ENCODE data around the gene CLEC4C.
"Not testable (repeated sequence)": the region's sequence is repeated elsewhere in the genome, so short reads cannot be mapped to it uniquely, and the experiment has no call there.

The CLEC4C gene, protein sequence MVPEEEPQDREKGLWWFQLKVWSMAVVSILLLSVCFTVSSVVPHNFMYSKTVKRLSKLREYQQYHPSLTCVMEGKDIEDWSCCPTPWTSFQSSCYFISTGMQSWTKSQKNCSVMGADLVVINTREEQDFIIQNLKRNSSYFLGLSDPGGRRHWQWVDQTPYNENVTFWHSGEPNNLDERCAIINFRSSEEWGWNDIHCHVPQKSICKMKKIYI

DNA sequence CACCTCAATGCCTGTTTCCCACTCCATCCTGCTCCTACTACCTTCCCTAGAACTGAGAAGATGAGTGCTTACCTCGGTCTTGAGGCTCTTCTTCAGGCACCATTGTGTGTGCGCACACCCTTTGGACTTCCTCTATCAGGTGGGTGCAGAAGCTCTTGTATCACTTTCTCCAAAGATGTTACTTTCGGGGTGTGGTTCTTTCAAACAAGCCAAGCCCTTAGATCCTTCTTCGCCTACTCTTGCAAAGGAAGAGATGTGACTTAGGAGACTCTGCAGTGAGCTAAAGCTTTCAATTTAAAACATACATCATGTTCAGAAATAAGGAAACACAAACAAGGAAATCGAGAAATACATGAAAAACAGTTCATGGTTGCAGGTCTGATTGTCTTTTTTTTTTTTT, at the start of gene CLEC4C:
TSS of gene CLEC4C (minus strand) at position 130 of the 400 bp plus-strand sequence. CDS start at position 103, 27 bp downstream.
- no peak for DNase-seq

DNA sequence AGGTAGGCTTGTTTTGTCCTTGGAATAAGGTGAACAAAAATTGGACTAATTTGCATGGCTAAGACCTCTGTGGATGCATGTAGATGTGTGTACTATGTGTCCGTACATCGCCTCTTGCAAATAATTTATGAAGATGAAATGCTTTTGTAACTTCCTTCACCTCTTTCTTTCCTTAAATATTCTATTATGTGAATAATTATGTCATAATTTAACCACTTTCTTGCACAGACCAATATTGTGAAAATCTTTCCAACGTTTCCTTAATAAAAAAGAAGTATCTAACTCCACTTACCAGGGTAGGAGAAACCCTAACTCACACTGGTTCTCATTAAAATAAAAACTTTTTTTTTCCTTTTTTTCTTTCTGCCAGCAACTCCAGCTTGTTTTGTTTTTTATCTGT, 46.0 kb upstream of the CLEC4C start:
- DNase-seq = no peak

DNA sequence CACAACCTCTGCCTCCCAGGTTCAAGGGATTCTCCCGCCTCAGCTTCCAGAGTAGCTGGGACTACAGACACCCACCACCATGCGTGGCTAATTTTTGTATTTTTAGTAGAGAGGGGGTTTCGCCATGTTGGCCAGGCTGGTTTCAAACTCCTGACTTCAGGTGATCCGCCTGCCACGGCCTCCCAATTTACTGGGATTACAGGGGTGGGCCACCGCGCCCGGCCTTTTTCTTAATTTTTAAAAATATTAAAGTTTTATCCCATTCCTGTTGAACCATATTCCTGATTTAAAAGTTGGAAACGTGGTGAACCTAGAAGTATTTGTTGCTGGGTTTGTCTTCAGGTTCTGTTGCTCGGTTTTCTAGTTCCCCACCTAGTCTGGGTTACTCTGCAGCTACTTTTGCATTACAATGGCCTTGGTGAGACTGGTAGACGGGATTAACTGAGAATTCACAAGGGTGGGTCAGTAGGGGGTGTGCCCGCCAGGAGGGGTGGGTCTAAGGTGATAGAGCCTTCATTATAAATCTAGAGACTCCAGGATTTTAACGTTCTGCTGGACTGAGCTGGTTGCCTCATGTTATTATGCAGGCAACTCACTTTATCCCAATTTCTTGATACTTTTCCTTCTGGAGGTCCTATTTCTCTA, 41.8 kb upstream of the CLEC4C start, which contains the start of gene NANOG:
TSS of gene NANOG (plus strand) at position 519 of the 645 bp plus-strand sequence. CDS start 213 bp downstream, outside the sequence.
- not testable (repeated sequence) for DNase-seq

DNA sequence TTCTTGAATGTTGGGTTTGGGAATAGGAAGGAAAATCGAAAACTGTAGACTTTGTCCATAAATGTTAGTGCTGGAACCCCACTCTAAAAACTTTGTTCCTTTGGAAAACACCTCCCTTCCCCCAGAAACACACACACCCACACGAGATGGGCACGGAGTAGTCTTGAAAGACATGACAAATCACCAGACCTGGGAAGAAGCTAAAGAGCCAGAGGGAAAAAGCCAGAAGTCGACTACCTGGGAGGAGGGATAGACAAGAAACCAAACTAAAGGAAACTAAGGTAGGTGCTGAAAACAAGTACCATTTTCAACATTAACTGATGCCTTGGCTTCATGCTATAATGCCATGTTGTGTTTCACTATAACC, 41.1 kb upstream of the CLEC4C start:
- DNase-seq = no peak

DNA sequence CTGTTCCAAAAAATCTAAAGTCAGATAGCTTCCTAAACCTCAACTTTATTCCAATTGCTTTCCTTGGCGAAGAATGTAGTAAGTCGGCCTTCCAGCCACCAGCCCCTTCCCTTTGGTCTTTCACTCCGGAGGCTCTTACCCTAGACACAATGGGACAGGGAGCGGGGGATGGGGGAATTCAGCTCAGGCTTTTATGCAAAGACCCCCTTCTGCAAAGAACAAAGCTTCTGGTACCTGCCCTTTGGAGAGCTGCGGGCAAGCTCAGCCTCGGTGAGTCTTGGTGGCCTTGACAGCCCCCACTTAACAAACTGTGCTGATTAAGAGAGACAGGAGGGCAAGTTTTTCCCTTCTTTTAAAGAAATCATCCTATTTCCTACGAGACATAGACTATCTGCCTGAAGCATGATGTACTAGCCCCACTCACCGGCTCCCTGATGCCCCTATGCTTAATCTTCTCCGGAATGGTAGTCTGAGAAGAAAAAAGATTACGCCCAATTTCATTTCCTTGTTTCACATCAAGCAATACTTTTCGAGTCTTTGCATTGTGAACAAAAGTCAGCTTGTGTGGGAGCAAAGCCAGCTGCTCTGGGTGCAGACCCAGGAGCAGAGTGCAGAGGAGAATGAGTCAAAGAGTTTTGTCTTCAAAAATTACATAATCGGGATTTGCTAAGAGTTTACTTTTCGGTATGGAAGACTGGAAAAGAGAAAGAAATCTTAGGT, 40.6 kb upstream of the CLEC4C start:
- no peak for DNase-seq

DNA sequence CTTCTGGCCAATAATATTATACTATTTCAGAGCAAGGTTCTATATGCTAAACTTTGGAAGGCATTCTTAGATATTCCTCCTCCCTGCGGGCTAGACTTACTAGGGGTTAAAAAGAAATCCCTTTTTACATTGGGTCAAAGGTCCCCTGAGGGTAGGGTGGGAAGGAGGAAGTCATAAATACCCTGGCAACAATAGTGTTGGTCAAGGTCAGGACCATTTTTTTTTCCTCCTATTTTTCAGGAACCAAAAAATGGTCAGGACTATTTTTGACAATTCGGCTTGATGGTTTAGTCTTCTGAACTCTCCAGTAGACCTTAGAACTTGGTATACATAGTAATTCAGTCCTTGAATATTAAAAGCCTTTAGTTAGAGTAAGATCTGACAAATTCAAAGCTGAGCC, 37.5 kb upstream of the CLEC4C start:
- DNase-seq = no peak

DNA sequence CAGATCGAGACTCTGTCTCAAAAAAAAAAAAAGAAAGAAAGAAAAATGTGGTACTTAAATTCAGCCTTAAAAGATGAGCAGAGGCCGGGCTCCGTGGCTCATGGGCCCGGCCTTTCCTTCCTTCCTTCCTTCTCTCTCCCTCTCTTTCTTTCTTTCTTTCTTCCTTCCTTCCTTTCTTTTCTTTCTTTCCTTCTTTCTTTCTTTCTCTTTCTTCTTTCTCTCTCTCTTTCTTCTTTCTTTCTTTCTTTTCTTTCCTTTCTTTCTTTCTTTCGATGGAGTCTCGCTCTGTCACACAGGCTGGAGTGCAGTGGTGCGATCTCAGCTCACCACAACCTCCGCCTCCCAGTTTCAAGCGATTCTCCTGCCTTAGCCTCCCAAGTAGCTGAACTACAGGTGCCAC, 36.3 kb upstream of the CLEC4C start:
- DNase-seq = not testable (repeated sequence)

DNA sequence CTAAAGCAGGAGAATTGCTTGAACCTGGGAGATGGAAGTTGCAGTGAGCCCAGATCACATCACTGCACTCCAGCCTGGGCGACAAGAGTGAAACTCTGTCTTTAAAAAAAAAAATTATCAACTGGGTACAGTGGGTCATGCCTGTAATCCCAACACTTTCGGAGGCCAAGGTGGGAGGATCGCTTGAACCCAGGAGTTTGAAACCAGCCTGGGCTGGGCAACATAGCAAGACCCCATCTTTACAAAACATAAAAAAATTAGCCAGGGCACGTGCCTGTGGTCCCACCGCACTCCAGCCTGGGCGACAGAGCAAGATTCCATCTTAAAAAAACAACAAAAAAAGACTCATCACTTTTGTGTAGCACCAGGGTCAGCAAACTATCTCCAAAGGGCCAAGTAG, 34.9 kb upstream of the CLEC4C start:
- DNase-seq = no peak

DNA sequence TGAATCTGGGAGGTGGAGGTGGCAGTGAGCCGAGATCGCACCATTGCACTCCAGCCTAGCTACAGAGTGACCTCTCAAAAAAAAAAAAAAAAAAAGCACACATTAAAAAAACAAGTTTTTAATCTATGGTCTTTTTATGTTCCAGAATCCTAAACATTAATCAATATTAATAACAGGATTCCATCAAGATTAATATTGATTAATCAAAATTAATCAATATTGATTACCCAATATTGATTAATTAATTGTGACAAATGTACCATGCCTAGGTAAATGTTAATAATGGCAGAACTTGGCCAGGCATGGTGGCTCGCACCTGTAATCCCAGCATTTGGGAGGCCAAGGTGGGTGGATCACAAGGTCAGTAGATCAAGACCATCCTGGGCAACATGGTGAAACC, 34.1 kb upstream of the CLEC4C start:
- DNase-seq = no peak

DNA sequence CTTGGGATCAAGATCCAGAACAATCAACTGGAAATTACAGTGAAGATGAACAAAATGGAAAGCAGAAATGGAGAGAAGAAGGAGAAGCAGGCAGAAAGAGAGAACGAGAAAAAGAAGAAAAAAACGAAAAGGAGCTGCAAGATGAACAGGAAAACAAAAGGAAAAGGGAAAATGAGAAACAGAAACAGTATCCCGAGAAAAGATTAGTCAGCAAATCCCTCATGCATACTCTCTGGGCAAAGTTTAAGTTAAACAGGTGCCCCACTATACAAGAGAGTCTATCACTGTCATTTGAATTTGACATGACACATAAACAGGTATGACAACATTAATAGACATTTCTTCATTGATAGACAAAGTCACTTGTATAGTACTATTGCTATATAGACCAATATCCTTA, 22.8 kb upstream of the CLEC4C start:
- no peak for DNase-seq

DNA sequence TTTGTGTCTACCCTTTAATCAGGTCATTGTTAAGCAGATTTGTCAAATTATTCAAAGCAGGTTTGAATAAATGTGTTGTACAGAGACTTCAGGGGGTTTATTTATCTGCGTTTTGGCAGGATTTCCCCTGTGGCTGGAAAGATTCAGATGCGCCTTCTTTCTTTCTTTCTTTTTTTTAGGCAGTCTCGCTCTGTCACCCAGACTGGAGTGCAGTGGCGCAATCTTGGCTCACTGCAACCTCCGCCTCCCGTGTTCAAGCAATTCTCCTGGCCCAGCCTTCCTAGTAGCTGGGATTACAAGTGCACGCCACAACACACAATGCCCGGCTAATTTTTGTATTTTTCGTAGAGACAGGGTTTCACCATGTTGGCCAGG, 11.6 kb upstream of the CLEC4C start:
- DNase-seq = no peak

DNA sequence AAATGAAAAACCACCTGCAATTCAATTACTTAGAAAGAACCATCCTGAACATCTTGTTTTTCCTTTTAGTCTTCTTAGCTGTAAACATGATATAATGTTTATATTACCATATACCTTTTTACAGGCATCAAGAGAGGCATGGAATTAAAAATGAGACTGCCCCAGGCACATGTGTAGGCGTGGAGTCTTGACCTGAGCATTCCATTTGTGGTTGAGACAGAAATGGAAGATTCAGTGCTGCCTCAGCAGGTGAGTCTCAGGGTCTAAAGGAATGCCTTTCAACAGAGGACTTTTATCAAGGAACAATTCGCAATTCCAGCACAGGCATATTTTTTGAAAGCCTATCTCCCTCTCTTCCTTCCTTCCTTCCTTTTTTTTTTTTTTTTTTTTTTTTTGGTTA, 9.8 kb upstream of the CLEC4C start:
- DNase-seq = no peak

DNA sequence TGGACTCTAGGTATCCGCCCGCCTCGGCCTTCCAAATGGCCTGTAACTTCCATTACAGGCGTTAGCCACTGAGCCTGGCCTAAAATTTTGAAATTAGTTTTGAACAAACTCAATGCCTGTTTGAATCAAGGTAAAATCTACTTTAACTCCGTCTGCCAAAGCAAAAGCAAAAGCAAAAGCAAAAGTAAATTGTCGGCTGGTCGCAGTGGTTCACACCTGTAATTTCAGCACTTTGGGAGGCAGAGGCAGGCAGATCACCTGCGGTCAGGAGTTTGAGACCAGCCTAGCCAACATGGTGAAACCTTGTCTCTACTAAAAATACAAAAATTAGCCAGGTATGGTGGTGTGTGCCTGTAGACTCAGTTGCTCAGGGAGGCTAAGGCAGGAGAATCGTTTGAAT, 8.5 kb upstream of the CLEC4C start:
- DNase-seq = not testable (repeated sequence)

DNA sequence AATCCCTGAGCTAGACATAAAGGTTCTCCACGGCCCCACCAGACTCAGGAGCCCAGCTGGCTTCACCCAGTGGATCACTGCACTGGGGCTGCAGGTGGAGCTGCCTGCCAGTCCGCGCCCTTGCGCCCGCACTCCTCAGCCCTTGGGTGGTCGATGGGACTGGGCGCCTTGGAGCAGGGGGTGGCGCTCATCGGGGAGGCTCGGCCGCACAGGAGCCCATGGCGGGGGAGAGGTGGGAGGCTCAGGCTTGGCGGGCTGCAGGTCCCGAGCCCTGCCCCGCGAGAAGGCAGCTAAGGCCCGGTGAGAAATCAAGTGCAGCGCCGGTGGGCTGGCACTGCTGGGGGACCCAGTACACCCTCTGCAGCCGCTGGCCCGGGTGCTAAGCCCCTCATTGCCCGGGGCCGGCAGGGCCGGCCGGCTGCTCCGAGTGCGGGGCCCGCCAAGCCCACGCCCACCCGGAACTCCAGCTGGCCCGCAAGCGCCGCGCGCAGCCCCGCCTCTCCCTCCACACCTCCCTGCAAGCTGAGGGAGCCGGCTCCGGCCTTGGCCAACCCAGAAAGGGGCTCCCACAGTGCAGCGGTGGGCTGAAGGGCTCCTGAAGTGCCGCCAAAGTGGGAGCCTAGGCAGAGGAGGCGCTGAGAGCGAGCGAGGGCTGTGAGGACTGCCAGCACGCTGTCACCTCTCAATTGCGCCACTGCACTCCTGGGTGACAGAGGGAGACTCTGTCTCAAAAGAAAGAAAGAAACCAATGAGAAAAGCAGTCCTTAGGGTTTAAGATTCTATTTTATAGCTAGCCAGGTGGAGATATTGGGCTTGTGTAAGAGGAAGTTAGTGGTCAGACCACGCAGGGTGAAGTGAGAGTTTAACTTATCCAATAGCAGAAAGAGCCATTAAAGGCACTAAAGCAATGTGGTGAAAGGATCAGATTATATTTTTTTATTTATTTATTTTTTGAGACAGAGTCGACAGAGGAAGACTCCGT, 5.1 kb upstream of the CLEC4C start:
- DNase-seq = not testable (repeated sequence)

DNA sequence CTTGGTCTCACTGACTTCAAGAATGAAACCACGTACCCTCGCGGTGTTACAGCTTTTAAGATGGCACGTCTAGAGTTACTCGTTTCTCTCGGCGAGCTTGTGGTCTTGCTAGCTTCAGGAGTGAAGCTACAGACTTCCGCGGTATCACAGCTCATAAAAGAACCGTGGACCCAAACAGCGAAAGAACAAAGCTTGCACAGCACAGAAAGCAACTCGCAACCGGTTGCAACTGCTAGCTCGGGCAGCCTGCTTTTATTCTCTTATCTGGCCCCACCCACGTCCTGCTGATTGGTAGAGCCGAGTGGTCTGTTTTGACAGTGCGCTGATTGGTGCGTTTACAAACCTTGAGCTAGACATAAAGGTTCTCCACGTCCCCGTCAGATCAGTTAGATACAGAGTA, 4.2 kb upstream of the CLEC4C start:
- no peak for DNase-seq

DNA sequence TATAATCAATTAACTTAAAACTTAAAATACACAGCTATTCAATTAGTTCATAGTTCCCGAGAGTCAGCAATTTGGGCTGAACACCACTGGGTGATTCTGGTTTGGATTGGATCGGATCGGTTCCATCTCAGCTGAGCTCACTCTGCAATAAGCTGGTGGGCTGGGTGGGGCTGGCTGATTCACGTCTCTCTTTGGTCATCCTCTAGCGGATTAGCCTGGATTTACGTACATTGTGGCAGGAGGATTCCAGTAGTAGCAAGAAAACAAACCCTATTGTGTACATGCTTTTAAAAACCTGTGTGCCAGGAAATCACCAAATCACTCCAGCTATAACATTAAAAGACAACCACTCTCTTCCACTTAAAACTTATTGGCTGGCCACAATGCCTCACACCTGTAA, 3.2 kb upstream of the CLEC4C start:
- no peak for DNase-seq

DNA sequence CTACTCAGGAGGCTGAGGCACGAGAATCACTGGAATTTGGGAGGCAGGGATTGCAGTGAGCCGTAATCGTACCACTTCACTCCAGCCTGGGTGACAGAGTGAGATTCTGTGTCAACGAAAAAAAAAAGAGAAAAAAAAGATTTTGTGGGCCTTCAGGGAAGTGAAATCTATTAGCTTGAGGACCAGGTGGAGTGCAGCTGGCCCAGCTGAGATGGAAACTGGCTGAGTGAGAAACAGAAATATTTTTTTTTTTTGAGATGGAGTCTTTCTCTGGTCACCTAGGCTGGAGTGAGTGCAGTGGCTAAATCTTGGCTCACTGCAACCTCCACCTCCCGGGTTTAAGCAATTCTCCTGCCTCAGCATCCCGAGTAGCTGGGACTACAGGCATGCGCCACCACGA, 2.3 kb upstream of the CLEC4C start:
- no peak for DNase-seq

DNA sequence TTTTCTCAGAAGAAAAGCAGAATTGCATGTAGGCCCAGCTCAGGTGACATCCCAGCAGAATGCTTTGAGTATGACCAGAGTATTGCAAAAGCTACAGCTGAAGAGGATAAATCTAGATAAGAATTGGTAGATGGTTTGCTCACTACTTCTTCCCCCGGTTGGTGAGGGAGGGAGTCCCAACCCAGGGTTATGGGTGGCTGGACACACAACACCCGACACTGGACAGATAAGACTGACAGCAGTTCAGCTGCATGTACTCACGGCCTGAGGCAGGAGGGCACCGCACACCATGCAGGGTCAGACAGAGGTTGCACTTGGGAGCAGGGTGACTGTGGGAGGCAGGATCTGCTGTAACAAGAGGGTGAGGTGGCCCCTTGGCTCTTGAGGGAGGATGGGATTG, 1.7 kb upstream of the CLEC4C start:
- no peak for DNase-seq

DNA sequence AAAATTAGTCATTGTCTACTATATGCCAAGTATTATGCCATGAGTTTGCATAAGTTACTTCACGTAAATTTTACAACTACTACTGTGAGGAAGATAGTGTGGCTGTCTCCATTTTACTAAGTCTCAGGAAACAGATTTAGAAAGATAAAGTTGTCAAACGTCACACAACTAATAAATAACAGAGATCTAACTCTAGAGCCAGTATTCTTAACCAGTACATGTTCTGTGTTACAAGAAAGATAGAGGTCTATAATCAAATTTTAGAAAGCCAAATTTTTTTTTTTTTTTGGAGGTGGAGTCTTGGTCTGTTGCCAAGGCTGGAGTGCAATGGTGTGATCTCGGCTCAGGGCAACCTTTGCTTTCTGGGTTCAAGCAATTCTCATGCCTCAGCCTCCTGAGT, 14.2 kb downstream of the CLEC4C start:
- no peak for DNase-seq

DNA sequence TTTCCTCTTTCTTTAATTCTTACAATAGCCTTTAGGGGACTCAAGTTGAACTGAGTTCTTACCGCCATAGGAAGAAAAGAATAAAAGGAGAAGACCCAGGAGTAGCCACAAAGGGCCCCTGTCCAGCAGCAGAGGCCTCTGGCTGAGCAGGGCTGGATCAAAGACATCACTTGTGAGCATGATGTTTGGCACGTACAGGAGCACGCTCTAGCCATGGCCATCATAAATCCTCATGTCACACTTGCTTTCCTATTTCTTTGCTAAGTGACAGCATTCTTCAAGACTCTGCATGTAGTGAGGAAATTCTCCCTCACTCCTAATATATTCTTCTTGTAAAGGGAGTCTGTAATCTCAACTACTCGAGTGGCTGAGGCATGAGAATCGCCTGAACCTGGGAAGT, 15.7 kb downstream of the CLEC4C start:
- DNase-seq = no peak

DNA sequence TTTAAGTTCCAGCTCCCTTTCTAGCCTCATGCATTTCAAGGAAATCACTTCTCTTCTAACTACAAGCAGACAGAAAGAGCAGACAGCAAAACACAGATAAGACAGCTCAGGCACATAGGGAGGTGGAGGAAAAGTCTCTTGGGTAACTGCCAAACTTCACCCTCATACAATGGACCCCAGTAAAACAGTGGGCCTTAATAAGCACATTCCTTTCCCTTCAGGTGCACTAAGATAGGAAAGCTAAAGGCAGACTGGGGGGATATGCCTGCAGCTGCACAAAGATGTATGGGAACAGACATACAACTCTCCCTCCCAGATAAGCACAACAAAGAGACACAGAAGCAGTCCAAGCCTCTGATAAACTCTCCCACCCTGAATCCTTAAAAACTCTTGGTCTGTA, 16.2 kb downstream of the CLEC4C start:
- DNase-seq = not testable (repeated sequence)

DNA sequence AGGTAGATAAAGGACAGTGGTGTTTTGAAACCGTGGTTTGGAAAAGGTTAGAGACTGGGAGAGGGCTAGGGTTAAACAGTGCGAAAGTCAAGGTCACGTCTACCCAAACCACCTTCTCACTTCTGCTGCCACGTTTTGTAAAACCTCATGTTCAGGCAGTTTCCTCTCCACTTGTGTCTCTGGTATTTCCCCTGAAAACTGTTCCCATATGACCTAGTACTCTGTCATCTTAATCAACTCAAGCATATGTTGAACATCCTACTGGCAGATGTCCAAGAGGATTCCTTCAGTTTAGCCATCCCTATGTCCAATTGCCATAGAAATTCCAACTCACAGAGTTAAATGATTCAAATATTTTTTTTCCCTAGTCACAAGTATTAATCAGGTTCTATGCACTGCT, 17.4 kb downstream of the CLEC4C start:
- DNase-seq = no peak

DNA sequence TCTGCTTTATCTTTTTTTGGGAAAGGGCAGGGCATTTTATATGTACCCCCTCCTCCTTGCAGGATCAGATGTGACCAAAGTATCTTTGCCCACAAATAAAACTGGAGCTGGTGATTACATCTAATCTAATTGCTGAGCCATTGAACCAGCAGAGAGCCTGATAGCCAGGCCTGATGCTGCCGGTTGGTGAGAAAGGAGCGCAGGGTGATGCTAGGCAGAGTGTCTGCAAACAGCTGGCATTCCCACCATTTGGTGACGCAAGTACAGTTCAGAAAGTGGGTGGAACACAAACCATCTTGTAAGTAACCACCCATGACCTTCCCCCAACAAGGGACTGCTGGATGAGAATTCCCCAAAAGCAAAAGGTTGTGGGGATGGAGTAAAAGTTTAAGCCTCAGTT, 23.2 kb downstream of the CLEC4C start:
- no peak for DNase-seq
